ENCODE results near the gene PRR23E.

The PRR23E gene

DNA sequence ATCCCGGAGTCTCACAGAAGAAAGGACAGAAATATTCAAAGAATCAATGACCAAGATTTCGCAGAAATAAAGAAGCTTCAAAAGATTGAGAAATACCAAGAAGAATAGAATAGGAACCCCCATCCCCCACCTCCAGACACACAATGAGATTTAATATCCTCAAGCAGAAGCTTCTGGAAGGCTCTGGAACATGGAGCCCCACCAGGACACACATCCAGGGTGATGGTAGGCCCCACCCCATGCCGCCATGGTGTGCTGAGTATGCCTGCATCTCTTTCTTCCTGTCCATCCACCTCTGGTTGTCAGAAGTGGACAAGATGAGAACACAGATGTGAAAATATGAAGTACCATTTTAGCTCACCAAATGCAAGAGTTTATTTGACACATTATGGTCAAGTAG lies 19.3 kb downstream of the PRR23E start:
- no peak for TF ChIP-seq ZSCAN30 (tag by site-specific recombination; IDR thresholded peaks at IDR 0.05)
- no peak for TF ChIP-seq EGR2 (tag by site-specific recombination; IDR thresholded peaks at IDR 0.05; ENCODE audit: low read depth)
- Histone ChIP-seq H3K4me1 (ENCODE audit: control insufficient read depth, insufficient read depth, low read length) (no peaks in the 10 kb centered on the region), H3K27ac (ENCODE audit: extremely low read depth, low read depth, low read length) (no peak overlapping the region), H3K4me3 (ENCODE audit: low read depth, low read length) (no peak overlapping the region), H3K36me3 (ENCODE audit: control insufficient read depth in 2 of 2, insufficient read depth in 1 of 2, low read length in 2 of 2) (no peaks in the 10 kb centered on the region), H3K9me3 (ENCODE audit: control insufficient read depth, insufficient read depth, low read depth, low read length) (no peaks in the 10 kb centered on the region)
- CTCF ChIA-PET, result no interaction called here
- POLR2A ChIA-PET, result no interaction called here

DNA sequence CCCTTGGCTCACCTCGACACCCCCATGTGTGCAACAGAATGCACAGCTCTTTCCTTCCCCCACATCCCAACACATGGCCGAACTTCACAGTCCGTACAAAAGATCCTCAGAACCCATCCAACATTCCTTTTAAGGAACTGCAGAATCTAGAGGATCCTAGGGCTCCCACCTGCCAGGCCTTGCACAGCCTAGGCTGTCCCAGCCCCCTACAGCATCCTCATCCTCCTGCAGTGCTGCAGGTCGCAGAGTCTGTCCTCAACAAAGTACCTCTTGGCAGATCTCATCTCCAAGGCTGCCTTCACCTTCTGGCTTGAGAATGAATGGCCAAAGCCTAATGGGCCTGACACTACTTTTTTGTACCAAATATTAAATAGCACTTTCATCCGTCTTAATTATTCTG lies 19.8 kb downstream of the PRR23E start:
- Histone ChIP-seq H3K27ac (ENCODE audit: extremely low read depth, low read depth, low read length) (no peak overlapping the region), H3K36me3 (ENCODE audit: control insufficient read depth in 2 of 2, insufficient read depth in 1 of 2, low read length in 2 of 2) (no peaks in the 10 kb centered on the region), H3K9me3 (ENCODE audit: control insufficient read depth, insufficient read depth, low read depth, low read length) (no peaks in the 10 kb centered on the region), H3K4me1 (ENCODE audit: control insufficient read depth, insufficient read depth, low read length) (no peaks in the 10 kb centered on the region), H3K4me3 (ENCODE audit: low read depth, low read length) (no peak overlapping the region)
- ChIA-PET CTCF (no interaction called here), POLR2A (no interaction called here)
- TF ChIP-seq ZNF843 (tag by site-specific recombination; IDR thresholded peaks at IDR 0.05) (no peak), WT1 (tag by site-specific recombination; IDR thresholded peaks at IDR 0.05) (no peak), ZNF184 (tag by site-specific recombination; IDR thresholded peaks at IDR 0.05) (no peak), ZNF146 (tag by site-specific recombination; IDR thresholded peaks at IDR 0.05) (no peak)
- TF ChIP-seq, protein P1, sequence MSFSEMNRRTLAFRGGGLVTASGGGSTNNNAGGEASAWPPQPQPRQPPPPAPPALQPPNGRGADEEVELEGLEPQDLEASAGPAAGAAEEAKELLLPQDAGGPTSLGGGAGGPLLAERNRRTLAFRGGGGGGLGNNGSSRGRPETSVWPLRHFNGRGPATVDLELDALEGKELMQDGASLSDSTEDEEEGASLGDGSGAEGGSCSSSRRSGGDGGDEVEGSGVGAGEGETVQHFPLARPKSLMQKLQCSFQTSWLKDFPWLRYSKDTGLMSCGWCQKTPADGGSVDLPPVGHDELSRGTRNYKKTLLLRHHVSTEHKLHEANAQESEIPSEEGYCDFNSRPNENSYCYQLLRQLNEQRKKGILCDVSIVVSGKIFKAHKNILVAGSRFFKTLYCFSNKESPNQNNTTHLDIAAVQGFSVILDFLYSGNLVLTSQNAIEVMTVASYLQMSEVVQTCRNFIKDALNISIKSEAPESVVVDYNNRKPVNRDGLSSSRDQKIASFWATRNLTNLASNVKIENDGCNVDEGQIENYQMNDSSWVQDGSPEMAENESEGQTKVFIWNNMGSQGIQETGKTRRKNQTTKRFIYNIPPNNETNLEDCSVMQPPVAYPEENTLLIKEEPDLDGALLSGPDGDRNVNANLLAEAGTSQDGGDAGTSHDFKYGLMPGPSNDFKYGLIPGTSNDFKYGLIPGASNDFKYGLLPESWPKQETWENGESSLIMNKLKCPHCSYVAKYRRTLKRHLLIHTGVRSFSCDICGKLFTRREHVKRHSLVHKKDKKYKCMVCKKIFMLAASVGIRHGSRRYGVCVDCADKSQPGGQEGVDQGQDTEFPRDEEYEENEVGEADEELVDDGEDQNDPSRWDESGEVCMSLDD (tag by site-specific recombination; IDR thresholded peaks at IDR 0.05), result no peak

DNA sequence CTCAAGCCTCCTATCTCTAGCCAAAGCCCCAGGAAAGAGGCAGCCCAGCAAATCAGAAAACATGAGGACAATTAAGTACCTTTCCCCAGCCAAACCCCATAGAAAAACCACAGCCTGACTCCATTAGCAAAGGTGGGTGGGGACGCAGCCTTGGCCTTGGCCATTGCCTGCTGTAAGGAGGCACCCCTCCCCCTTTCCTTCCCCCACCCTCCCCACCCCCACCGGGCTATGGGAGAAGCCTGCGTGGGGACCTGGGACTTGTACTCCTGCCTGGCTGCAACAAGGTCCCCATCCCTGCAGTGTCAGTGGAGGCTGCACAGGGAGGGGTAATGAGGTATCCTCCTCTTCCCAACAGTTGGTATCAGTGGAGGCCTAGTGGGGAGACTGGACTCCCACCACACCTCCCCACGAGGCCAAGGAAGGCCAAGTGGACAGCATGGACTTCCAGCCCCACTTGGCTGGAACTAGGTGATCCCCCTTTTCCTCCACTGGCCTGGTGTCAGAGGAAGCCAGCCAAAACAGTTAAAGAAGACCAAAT lies 20.5 kb downstream of the PRR23E start:
- TF ChIP-seq, protein P2, sequence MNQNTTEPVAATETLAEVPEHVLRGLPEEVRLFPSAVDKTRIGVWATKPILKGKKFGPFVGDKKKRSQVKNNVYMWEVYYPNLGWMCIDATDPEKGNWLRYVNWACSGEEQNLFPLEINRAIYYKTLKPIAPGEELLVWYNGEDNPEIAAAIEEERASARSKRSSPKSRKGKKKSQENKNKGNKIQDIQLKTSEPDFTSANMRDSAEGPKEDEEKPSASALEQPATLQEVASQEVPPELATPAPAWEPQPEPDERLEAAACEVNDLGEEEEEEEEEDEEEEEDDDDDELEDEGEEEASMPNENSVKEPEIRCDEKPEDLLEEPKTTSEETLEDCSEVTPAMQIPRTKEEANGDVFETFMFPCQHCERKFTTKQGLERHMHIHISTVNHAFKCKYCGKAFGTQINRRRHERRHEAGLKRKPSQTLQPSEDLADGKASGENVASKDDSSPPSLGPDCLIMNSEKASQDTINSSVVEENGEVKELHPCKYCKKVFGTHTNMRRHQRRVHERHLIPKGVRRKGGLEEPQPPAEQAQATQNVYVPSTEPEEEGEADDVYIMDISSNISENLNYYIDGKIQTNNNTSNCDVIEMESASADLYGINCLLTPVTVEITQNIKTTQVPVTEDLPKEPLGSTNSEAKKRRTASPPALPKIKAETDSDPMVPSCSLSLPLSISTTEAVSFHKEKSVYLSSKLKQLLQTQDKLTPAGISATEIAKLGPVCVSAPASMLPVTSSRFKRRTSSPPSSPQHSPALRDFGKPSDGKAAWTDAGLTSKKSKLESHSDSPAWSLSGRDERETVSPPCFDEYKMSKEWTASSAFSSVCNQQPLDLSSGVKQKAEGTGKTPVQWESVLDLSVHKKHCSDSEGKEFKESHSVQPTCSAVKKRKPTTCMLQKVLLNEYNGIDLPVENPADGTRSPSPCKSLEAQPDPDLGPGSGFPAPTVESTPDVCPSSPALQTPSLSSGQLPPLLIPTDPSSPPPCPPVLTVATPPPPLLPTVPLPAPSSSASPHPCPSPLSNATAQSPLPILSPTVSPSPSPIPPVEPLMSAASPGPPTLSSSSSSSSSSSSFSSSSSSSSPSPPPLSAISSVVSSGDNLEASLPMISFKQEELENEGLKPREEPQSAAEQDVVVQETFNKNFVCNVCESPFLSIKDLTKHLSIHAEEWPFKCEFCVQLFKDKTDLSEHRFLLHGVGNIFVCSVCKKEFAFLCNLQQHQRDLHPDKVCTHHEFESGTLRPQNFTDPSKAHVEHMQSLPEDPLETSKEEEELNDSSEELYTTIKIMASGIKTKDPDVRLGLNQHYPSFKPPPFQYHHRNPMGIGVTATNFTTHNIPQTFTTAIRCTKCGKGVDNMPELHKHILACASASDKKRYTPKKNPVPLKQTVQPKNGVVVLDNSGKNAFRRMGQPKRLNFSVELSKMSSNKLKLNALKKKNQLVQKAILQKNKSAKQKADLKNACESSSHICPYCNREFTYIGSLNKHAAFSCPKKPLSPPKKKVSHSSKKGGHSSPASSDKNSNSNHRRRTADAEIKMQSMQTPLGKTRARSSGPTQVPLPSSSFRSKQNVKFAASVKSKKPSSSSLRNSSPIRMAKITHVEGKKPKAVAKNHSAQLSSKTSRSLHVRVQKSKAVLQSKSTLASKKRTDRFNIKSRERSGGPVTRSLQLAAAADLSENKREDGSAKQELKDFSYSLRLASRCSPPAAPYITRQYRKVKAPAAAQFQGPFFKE (tag by site-specific recombination; IDR thresholded peaks at IDR 0.05; ENCODE audit: borderline replicate concordance), result no peak
- no peak for TF ChIP-seq ZNF530 (tag by site-specific recombination; IDR thresholded peaks at IDR 0.05; ENCODE audit: low read depth)
- TF ChIP-seq, protein P3, sequence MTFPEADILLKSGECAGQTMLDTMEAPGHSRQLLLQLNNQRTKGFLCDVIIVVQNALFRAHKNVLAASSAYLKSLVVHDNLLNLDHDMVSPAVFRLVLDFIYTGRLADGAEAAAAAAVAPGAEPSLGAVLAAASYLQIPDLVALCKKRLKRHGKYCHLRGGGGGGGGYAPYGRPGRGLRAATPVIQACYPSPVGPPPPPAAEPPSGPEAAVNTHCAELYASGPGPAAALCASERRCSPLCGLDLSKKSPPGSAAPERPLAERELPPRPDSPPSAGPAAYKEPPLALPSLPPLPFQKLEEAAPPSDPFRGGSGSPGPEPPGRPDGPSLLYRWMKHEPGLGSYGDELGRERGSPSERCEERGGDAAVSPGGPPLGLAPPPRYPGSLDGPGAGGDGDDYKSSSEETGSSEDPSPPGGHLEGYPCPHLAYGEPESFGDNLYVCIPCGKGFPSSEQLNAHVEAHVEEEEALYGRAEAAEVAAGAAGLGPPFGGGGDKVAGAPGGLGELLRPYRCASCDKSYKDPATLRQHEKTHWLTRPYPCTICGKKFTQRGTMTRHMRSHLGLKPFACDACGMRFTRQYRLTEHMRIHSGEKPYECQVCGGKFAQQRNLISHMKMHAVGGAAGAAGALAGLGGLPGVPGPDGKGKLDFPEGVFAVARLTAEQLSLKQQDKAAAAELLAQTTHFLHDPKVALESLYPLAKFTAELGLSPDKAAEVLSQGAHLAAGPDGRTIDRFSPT (tag by site-specific recombination; IDR thresholded peaks at IDR 0.05), result no peak
- H3K27ac ChIP-seq (ENCODE audit: extremely low read depth, low read depth, low read length), result no peak overlapping the region
- no peaks in the 10 kb centered on the region for H3K4me1 ChIP-seq (ENCODE audit: control insufficient read depth, insufficient read depth, low read length)
- no peaks in the 10 kb centered on the region for H3K36me3 ChIP-seq (ENCODE audit: control insufficient read depth in 2 of 2, insufficient read depth in 1 of 2, low read length in 2 of 2)
- H3K9me3 ChIP-seq (ENCODE audit: control insufficient read depth, insufficient read depth, low read depth, low read length), result no peaks in the 10 kb centered on the region
- ChIA-PET POLR2A (no interaction called here), CTCF (no interaction called here)
- H3K4me3 ChIP-seq (ENCODE audit: low read depth, low read length), result no peak overlapping the region

Measured in HEK293 (cell line).